ENCODE results near the gene LPP.

The LPP gene

GRCh38 chr3:188756241-188756640, 602.3 kb downstream of the LPP start:
- Histone ChIP-seq H3K27ac (ENCODE audit: low read length) (no peak overlapping the region), H3K9me3 (ENCODE audit: insufficient read depth, low read length, severe bottlenecking) (no peaks in the 10 kb centered on the region), H3K4me1 (ENCODE audit: insufficient read depth, low read length) (no peaks in the 10 kb centered on the region), H3K27me3 (ENCODE audit: insufficient read depth, low read length, poor library complexity) (no peaks in the 10 kb centered on the region), H3K36me3 (ENCODE audit: insufficient read depth, low read length) (no peaks in the 10 kb centered on the region), H4K20me1 (ENCODE audit: insufficient read depth, low read length) (no peaks in the 10 kb centered on the region), H3K9ac (ENCODE audit: low read depth, low read length) (no peak overlapping the region), H2AFZ (ENCODE audit: low read depth, low read length) (no peak overlapping the region), H3K79me2 (ENCODE audit: insufficient read depth, low read length) (no peaks in the 10 kb centered on the region), H3K4me3 (ENCODE audit: low read depth in 1 of 2, low read length in 2 of 2) (no peak overlapping the region), H3K4me2 (ENCODE audit: insufficient read depth, low read length) (no peak overlapping the region)
- ATAC-seq (ENCODE audit: insufficient read depth, low read depth): no peak
- DNase-seq: no peak
- TF ChIP-seq EZH2 (IDR thresholded peaks at IDR 0.05; ENCODE audit: borderline replicate concordance, low read depth, low read length, severe bottlenecking): no peak
- TF ChIP-seq, protein P1, sequence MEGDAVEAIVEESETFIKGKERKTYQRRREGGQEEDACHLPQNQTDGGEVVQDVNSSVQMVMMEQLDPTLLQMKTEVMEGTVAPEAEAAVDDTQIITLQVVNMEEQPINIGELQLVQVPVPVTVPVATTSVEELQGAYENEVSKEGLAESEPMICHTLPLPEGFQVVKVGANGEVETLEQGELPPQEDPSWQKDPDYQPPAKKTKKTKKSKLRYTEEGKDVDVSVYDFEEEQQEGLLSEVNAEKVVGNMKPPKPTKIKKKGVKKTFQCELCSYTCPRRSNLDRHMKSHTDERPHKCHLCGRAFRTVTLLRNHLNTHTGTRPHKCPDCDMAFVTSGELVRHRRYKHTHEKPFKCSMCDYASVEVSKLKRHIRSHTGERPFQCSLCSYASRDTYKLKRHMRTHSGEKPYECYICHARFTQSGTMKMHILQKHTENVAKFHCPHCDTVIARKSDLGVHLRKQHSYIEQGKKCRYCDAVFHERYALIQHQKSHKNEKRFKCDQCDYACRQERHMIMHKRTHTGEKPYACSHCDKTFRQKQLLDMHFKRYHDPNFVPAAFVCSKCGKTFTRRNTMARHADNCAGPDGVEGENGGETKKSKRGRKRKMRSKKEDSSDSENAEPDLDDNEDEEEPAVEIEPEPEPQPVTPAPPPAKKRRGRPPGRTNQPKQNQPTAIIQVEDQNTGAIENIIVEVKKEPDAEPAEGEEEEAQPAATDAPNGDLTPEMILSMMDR (IDR thresholded peaks at IDR 0.05; ENCODE audit: borderline replicate concordance, extremely low read depth, low read length, poor library complexity, severe bottlenecking): no peak

- H3K9ac ChIP-seq (ENCODE audit: low read depth, low read length): no peak overlapping the region
- H3K4me1 ChIP-seq (ENCODE audit: insufficient read depth, low read length): no peaks in the 10 kb centered on the region
- no peaks in the 10 kb centered on the region for H3K27me3 ChIP-seq (ENCODE audit: insufficient read depth, low read length, poor library complexity)
- no peaks in the 10 kb centered on the region for H3K36me3 ChIP-seq (ENCODE audit: insufficient read depth, low read length)
- no peak for ATAC-seq (ENCODE audit: insufficient read depth, low read depth)
- TF ChIP-seq, protein P1 (IDR thresholded peaks at IDR 0.05; ENCODE audit: borderline replicate concordance, extremely low read depth, low read length, poor library complexity, severe bottlenecking): no peak
- TF ChIP-seq EZH2 (IDR thresholded peaks at IDR 0.05; ENCODE audit: borderline replicate concordance, low read depth, low read length, severe bottlenecking): no peak
- H3K27ac ChIP-seq (ENCODE audit: low read length): no peak overlapping the region
- H3K4me2 ChIP-seq (ENCODE audit: insufficient read depth, low read length): no peak overlapping the region
- no peaks in the 10 kb centered on the region for H4K20me1 ChIP-seq (ENCODE audit: insufficient read depth, low read length)
- no peaks in the 10 kb centered on the region for H3K9me3 ChIP-seq (ENCODE audit: insufficient read depth, low read length, severe bottlenecking)
- no peak overlapping the region for H2AFZ ChIP-seq (ENCODE audit: low read depth, low read length)
- H3K79me2 ChIP-seq (ENCODE audit: insufficient read depth, low read length): no peaks in the 10 kb centered on the region
- DNase-seq: no peak
- H3K4me3 ChIP-seq (ENCODE audit: low read depth in 1 of 2, low read length in 2 of 2): no peak overlapping the region
These were observed 605.5 kb downstream of the LPP start for GRCh38 chr3:188759336-188760005.

DNA sequence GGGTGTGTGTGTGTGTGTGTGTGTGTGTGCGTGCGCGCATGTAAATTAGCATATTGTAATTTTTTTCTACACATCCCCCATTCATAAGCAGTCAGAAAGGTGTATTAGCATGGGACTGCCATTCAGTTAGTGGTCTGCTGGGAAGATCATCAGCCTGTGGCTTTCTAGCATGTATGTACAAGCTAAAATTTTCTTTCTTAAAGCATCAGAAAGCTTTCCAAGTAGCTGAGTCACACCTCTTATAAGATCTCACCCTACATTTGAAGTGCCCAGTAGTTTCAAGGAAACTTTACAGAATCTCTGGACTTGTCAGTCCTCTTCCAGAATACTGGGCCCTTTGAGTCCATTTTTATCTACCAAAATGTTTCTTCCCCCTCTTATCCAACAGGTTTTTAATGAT, 606.5 kb downstream of the LPP start:
- Histone ChIP-seq H4K20me1 (ENCODE audit: insufficient read depth, low read length) (no peaks in the 10 kb centered on the region), H3K36me3 (ENCODE audit: insufficient read depth, low read length) (no peaks in the 10 kb centered on the region), H3K9ac (ENCODE audit: low read depth, low read length) (no peak overlapping the region), H3K27me3 (ENCODE audit: insufficient read depth, low read length, poor library complexity) (no peaks in the 10 kb centered on the region), H3K4me1 (ENCODE audit: insufficient read depth, low read length) (no peaks in the 10 kb centered on the region), H3K4me3 (ENCODE audit: low read depth in 1 of 2, low read length in 2 of 2) (no peak overlapping the region), H3K79me2 (ENCODE audit: insufficient read depth, low read length) (no peaks in the 10 kb centered on the region), H2AFZ (ENCODE audit: low read depth, low read length) (no peak overlapping the region), H3K27ac (ENCODE audit: low read length) (no peak overlapping the region), H3K4me2 (ENCODE audit: insufficient read depth, low read length) (no peak overlapping the region), H3K9me3 (ENCODE audit: insufficient read depth, low read length, severe bottlenecking) (no peaks in the 10 kb centered on the region)
- TF ChIP-seq, protein P1 (IDR thresholded peaks at IDR 0.05; ENCODE audit: borderline replicate concordance, extremely low read depth, low read length, poor library complexity, severe bottlenecking): no peak
- TF ChIP-seq EZH2 (IDR thresholded peaks at IDR 0.05; ENCODE audit: borderline replicate concordance, low read depth, low read length, severe bottlenecking): no peak
- ATAC-seq (ENCODE audit: insufficient read depth, low read depth): no peak
- no peak for DNase-seq

Measured in DND-41 (cell line).